Stimulated activated CD4-positive, alpha-beta T cell treated with anti-CD3 and anti-CD28 coated beads, Interleukin-15, amount 100 ng/mL, for 24 hours (primary cell): ENCODE results near the gene NCK2.

Experiments
- DNase-seq: peaks from one replicate; pipeline ENCODE4 v3.0.0-alpha.2; 2020

Gene NCK2

DNA sequence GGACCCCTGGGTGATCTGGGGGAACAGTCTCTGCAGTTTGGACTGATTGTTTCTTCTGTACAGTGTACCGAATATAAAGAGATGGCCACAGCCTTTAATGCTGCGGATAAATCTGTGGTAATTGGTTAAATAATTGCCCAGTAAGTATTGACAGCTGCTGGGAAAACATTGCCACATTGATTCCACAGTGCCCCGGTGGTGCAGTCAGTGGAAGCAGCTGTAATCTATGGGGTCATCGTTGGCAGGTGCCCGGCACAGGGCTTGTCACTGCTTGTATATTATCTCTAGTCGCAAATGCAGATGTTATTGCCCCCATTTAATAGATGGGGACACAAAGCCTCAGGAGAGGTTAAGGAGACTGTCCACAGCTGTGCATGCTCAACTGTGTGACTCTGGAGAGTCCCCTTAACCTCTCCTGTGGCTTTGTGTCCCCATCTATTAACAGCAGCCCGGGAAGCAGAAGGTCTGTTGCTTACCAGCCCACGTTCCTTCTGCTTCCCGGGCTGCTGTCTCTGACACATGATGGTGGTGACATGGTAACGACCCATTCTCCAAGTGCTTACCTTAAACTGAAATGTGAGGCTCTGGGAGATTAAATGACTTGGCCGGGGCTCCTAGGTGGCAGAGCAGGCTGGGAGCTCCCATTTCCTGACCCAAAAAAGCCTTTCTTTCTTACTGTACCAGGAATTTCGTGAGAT is 76.9 kb downstream of the NCK2 start:
- DNase-seq: no peak

DNA sequence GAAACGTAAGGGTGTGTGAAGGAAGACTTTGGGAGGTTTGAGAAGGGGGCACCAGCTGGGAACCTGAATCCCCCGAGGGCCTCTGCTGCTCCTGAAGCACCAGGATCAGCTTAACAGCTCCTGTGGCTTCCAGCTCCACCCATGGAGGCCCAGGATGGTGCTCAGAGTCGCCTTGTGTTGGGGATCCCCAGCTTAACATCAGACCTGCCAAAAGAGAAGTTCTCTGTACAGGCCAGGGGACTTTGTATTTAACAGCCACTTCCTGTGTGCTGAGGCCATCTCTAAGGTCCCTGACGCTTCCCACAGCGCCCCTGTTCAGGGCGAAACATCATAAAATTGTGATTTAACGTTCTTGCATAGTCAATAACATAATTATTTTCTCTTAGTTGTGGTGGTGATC is 77.5 kb downstream of the NCK2 start:
- DNase-seq: no peak

DNA sequence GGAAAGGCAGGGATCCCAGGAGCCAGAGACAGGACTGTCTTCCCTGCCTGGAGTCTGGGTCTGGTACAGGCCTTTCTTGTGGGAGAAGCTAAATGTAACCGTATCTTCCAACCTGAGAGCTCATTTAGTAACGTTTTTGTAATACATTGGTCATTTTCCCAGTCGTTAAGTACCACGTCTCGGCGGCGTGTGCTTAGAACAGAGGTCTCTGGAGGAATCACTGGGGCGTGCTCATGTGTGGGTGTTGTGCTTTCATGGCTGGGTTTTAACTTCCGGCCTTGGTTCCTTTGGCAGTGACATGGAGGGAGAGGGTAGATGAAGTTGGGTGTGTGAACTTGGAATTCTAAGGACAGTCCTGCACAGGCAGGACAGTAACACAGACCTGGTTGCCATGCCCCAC is 79.7 kb downstream of the NCK2 start:
- no peak for DNase-seq

DNA sequence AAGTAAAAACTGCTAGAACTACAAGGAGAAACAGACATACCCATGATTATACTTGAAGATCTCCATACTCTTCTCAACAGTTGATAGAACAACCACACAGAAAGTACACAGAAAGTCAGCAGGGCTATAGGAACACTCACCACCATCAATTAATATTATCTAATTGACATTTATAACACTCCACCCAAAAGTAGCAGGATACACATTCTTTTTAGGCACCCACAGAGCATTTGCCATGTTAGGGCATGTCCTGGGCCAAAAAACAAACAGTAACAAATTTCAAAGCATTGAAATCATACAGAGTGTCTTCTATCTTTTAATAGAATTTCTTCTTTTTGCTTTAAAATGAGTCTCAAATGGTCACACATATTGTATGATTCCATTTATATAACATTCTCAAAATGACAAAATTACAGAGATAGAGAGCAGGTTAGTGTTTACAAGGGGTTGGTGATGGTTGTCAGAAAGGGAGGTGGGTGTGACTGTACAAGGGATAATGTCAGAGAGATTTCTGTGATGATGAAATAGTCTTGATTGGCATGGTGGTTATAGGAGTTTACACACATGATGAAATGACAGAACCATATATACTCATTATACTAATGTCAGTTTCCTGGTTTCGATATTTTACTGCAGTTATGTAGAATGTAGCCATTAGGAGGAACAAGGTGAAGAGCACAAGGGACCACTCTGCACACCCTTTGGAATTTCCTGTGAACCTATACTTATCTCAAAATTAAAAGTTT is 82.8 kb downstream of the NCK2 start:
- DNase-seq: no peak

DNA sequence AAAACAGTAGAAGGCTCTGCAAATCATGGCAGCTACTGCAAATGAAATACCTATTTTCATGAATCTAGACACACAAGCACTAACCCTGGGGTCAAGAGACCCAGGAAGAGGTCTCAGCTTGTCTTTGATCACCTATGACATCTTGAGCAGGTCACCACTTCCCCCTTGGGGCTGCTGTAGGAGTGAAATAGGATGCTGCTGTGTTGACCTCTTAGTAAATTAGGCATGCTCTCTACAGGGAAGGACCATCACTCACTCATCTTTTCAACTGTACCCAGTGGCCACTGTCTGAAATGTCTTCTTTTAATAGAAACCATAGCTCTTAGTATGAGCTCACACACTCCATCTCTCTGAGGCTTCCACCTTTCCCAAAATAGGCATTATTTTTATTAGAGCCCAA is 83.8 kb downstream of the NCK2 start:
- DNase-seq: no peak

DNA sequence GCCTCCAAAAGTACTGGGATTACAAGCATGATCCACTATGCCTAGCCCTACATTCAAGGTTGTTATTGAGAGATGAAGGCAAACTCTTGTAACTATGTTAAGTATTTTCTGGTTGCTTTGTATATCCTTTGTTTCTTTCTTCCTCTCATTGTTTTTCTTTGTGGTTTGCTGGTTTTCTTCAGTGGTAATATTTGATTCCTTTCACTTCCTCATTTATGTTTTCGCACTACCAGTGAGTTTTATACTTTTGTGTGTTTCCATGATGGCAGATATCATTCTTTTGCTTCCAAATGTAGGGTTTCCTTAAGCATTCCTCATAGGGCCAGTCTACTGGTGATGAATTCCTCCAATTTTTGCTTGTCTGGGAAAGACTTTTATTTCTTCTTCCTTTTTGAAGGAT is 90.2 kb downstream of the NCK2 start:
- DNase-seq: no peak

DNA sequence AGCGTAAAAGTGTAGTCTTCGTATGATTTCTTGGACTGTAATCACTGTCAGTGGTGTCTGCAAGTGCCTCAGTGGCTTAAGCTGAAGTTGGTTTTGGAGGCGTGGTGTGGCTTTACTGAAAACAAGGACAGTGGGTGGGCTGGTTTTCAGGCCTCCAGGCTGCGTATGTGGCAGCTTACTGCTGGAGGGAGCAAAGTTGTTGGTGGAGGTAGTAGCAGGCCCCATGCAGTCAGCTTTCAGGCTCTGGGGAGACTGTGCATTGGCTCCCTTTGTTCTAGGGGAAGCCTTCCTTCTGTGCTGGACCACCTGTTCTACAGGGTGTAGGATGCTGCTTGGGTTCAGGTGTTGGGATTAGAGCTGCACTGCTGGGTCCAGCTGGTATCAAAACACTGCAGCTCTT is 91.6 kb downstream of the NCK2 start:
- no peak for DNase-seq

DNA sequence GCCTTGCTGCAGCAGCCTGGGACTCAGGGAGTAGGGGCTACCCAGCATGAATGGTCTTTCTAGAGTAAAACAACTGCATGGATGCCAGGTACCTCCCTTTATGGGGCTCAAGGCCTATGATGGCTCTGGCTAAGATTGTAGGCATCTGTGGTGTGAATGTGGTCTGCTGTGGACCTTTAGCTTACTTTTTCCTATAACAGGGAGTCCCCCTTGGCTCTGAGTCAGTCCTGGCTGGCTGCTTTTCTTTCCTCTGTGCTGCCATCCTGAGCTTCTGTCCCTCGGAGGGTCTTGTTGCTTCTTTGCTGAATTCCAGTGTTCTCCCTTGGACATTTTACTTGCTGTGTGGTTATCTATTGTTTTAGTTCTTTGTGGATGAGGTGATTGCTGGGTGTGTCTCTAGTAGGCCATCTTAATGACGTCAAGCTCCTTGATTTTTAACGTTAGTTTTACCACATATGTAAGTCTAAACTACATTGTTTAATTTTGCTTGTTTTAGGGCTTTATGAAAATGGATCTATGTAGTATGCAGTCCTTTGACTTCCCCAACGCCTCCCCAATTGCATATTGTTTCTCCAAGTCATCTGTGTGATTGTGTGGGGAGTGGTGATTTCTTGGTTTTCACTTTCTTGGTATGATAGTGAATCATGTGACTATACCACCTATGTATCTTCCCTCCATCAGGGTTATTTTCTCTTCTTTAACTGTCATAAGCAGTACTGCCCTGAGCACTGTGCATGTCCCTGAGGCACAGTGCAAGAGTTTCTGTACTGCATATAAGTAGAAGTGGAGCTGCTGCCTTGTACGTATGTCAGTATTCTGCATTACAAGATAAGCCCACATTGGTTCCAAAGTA is 92.4 kb downstream of the NCK2 start:
- peak; percentile 63 for DNase-seq

DNA sequence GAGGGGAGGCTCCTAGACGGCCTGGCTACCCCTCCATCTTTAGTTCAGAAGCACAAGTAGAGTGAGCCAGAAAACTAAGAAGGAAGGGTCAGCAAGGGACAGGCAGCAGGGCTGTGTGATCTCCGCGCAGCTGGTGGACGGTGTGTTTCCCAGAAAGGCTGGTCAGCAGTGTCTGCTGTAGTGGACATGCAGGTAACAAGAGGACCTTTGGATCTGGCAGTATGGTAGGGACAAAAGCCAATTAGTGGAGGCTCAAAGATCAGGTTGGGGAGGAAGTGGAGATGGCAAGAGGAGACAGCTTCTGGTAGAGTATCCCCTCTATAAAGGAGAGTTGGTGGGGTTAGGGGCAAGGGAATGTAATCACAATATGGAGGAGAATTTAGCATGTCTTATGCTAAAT is 95.1 kb downstream of the NCK2 start:
- no peak for DNase-seq

DNA sequence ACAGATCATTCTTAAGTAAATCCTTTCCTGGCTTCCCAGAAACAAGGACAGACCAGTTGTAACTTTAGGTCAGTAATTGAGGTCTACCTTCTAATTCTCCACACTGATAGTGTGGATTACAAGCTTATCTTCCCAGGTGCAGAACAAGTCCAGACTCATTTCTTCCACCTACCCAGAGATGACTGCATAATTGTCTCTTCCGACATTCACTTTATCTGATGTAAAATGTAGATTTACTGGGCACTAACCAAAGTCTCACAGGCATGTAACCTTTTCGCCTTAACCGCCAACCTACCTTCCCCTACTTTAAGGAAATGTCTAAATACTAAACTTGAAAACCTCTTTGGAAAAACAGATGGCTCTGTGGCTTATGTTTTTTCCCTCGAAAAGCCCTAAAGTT is 96.2 kb downstream of the NCK2 start:
- no peak for DNase-seq

DNA sequence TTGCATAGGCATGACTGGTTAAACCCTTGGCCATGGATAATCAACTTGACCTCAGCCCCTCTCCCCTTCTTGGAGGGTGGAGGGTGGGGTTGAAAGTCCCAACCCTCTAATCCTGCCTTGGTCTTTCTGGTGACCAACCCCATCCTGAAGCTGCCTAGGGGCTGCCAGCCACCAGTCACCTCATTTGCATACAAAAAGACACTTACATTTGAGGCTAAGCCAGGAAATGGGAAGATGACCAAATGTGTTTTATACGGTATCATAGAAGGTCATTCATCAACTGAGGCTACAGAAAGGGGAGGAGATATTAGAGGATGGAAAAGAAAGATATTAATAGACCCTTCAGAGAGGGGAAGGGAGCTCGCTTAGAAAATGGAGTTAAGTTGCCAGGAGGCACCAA is 96.8 kb downstream of the NCK2 start:
- no peak for DNase-seq

DNA sequence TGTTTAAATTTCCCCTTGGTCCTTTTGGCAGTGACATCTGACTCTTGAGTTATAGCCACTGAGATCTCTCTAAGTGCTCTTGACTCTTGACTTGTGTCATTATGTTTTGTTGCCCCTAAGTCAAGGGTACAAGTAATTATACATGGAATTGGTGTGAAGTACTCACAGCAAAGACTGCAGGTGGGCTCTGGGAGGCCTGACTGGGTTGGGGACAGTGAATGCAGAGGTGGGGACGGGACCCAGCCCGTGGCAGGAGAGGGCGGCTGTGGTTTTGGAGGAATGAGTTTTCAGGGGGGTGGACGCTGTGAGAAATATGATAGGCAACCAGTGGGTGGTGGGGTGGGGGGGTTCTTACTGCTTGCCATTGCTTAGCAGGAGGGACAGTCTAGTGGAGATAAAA is 97.8 kb downstream of the NCK2 start:
- DNase-seq: peak; percentile 38

DNA sequence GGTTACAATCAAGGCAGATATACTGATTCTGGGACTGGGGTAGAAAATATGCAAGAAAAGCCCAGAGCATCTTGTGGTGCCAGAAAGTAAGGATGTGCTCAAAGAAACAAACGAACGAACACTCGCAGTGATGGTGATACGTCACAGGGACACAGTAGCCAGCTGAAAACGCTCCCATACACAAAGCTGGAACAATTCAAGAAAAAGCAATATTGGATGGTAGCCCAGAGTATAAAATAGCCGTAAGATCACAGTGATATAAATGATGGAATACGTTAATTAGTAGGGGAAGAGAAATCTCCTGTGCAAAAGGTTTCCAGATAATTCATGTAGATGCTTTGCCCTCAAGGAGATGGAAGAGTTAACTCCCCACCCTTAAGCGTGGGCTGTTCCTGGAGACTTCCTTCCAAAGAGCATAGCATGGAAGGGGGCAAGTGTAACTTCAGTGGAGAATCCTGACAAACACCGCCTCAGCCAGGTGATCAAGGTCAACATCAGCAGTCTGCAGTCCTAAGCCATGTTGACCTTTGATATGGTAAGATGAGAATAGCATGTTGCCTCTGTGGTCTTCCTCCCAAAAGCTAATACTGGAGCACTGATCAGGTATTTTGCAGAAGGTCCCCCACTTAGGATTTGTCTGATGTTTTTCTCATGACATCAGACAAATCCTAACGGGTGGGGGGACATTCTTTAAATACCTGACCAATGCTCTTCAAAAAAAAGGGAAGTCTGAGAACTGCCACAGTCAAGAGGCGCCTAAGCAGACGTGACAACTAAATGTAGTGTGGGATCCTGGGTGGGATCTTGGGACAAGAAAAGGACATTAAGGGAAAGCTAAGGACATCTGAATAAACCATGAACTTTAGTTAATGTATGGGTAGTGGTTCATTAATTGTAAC is 99.0 kb downstream of the NCK2 start:
- DNase-seq: no peak

DNA sequence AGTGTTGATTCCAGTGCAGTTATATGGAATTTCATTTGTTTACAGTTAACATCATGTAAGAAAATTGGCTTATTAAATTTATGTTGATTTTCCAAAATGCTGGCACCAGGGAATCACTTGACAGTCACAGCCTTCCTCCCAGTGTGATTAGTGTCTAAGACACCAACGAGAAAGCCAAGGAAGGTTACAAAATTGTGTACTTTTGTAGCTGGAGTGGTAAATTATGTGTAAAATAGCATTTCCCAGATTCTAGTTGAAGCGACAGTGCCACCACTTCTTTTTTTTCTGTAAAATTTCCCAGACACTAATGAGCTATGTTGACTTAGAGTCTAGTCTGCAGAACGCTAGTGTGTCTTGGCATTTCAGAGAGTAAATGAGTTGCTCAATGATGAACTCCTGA is 101.3 kb downstream of the NCK2 start:
- no peak for DNase-seq

DNA sequence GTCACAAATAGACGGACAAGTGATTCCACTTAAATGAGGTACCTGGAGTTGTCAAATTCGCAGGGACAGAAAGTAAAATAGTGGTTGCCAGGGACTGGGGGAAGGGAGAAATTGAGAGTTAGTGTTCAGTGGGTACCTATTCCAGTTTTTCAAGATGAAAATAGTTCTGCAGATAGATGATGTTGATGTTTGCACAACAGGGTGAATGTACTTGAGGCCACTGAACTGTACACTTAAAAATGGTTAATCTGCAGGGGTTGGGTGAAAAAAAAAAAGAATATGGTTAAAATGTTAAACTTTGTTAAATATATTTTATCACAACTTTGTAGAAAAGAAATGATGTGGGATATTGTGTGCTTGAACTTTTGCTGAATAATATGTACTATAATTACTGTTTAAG is 102.3 kb downstream of the NCK2 start:
- no peak for DNase-seq

DNA sequence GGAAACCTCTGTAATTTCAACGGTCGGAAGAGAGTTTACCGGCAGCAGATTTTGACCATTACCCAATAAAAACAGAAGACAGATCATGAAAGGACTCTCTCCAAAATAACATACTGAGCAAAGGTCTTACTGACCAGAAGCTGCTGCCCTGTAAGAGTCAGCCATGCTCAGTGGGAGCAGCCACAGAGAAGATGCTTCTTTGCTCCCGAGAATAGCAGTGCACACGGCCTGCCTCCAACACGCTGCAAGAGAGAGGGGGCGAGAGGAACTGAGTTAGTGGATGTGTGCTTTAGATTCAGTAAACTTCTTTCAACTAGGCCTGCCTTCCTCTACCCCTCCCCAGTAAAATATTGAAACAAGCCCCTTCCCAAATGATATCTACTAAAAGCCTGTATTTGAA is 103.7 kb downstream of the NCK2 start:
- no peak for DNase-seq

DNA sequence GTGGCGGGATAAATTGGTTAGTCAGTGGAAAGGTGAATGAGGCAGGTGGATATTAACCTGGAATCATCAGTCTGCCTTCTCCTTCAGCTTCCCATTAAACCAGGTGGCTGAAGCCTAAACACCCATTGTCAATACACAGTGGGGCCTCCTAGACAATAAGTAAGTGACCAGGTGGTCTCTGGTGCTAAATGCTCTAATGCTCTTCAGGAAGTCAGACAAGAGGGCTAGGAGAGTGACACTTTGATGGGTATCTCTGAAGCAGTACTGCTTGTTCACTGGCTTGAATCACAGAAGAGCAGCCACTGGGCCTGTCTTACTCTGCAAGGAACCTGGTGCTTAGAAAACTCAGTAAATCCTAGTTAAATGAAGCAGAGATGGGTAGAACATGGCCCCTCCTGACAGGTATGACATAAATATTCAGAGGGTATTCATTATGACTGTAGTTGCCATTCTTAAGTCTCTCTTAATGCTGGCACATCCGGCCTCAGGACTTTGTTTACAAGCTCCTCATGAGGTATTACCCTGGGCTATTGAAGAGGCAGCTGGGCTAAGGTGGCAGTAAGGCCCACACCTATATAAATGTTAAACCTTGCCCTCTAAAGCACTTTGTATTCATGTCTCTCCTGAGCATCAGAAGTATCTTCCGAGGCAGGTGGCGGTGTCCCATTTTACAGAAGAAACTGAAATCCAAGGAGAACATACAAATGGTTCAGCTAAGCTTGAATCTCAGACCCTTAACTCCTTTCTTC is 104.9 kb downstream of the NCK2 start:
- DNase-seq: no peak

DNA sequence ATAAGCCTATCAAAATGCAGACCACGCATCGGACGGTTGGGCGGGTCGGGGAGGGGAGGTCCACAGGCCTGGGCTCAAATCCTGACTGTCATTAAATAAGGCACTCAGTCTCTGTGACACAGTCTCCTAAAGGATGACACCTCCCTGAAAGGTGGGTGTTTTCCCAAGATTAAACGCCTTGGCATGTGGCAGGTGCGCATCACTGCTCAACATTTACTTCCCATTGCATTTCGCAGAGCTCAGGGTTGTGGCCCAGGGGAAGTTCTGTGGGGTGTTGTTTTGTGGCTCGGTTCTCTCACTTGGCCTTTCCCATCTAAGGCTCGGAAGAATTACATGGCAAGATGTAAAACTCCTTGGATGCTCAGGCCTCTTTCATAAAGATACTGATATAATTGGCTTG is 107.4 kb downstream of the NCK2 start:
- DNase-seq: no peak

DNA sequence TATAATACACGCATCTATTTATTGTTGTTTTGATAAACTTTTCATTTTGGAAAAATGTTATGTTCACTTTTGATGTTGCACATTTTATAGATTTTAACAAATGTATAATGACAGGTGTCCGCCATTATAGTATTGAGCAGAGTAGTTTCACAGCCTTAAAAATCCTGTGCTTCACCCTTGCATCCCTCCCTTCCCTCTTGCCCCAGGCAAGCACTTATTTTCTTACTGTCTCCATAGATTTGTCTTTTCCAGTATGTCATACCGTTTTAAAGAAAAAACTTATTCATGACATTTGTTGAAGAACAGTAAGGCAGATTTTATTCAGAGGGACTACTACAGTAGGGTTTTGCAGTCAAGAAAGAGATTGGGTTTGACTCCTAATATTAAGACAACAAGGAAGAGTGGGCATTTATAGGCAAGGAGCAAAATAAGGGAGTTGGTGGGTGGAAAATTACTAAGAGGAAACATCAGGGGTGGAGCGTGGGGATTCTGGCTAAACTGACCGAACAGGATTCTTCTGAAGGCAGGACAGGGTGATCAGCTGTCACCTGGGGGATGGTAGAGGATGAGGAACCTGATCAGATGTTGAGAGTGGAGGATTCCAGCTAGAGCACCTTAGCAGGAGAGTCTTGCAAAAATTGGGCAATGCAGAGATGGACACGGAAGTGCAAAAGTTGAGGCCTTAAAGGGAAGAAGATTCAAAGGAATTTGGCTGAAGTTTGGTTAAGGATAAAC is 108.8 kb downstream of the NCK2 start:
- DNase-seq: no peak

DNA sequence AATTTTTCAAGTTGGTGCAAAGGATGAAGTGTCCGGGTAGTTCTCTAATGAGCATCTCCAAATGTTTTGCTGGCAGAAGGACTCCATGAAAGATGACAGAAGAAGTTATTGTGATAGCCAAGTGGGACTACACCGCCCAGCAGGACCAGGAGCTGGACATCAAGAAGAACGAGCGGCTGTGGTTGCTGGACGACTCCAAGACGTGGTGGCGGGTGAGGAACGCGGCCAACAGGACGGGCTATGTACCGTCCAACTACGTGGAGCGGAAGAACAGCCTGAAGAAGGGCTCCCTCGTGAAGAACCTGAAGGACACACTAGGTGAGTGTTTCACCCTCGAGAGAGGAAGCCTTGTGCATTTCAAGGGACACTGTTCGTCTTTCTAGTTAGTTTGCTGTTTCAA is 110.3 kb downstream of the NCK2 start:
- no peak for DNase-seq

DNA sequence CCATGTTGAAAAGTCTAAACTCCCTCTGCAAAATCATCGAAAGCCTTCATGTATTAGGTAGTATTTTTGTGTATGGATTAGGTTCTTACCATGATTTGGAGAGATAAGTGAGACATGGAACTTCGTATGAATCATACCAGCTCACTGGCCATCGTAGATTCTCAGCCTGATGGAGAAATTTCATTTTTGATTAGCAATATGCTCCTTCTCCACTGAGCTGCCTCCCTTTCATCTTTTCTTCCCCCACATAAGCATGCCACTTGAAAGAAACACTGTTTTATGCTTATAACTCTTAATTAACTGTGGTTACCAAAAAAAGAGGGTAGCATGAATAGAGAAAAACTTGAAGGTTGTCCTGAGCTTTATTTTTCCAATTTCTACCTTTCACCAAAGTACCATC is 111.9 kb downstream of the NCK2 start:
- no peak for DNase-seq
